ENCODE data around the gene SLC8A1.

Gene SLC8A1

DNA sequence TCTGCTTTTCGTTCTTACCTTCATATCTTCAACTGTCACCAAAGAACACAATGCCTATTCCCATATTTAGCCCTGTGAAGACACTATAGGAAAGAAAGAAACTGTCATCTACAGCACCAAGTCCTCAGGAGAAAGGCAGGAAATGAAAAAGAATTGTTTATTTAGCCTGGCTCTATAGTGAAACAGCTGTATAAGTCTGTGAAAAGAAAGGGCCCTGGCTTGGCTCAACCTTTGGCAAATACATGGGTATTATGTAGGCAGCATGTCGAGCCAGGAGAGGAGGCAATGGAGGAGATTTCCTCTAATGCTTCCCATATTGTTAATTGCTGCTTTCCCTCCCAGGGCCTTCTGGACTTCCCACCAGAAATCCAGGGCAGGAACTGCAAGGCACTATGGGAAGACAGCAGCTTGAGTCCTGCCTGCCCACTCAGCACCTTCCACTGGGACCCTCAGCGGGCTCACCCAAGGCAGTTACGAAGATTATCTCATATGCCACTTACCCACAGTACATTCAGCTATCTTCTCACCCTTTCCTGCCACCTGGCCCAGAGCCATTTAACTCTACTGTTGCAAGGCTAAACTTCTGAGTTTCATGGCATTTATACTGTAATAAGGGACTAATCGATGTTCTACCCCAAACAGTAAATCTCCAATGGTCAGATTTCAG is 30.1 kb downstream of the SLC8A1 start:
- DNase-seq (ENCODE audit: insufficient read length, low spot score) = no peak
- FAIRE-seq = no peak
- no peak for TF ChIP-seq POLR2A (IDR thresholded peaks at IDR 0.05; ENCODE audit: low read depth, low read length)

DNA sequence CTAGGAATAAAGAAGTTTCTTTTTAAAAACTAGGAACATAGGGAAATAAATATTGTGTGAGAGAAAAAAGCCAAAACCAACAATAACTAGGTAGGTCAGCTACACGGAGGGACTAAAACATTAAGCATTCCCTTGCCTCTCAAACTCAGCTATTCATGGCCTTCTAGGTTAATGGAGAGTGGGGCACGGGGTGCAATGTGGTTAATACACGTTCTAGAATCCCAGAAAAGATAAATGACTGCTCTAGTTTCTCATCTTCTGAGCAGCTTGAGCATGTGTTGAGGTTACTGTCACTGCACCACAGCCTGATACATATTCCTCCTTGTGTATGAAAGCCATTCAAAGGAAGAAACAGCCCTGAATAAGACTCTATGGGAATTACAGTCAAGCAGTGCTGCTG is 31.4 kb downstream of the SLC8A1 start:
- FAIRE-seq = no peak
- no peak for TF ChIP-seq POLR2A (IDR thresholded peaks at IDR 0.05; ENCODE audit: low read depth, low read length)
- DNase-seq (ENCODE audit: insufficient read length, low spot score) = no peak

- DNase-seq (ENCODE audit: insufficient read length, low spot score) (no peak), FAIRE-seq (no peak)
- no peak for TF ChIP-seq POLR2A (IDR thresholded peaks at IDR 0.05; ENCODE audit: low read depth, low read length)
These were observed 32.5 kb downstream of the SLC8A1 start for GRCh38 chr2:40419364-40419762.

DNA sequence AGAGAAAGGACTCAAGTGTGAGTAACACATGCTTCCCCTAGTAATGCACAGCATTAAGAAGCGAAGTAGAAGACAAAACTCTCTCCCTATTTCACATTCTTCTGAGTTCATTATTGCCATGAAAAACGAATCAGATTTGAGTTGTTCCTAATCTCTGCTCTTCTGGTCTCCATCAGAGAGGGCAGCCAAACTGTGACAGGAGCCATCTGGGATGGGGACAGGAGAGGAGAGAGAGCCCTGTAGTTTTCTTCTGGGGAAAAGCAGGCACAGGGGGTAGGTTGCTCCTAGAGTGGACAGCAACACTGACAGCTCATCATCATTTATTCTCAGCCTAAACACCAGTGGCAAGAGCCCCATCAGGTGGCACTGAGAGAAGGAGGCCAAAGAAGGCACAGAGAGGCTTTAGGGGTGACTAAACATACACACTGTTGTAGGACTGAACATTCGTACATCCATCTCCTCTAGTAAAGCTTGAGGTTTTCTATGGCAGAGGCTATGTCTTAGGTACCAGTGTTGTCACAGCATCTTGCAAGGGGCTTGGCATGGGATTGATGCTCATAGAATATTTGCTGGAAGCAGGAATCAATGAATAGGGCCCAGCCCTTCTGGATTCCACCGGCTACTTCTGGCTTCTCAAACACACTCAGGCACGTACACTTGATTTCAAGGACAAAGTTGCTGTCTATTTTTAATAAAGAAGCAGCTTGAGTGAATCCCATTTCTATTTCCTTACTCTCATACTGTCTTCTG is 33.1 kb downstream of the SLC8A1 start:
- TF ChIP-seq POLR2A (IDR thresholded peaks at IDR 0.05; ENCODE audit: low read depth, low read length) = no peak
- FAIRE-seq = no peak
- no peak for DNase-seq (ENCODE audit: insufficient read length, low spot score)

DNA sequence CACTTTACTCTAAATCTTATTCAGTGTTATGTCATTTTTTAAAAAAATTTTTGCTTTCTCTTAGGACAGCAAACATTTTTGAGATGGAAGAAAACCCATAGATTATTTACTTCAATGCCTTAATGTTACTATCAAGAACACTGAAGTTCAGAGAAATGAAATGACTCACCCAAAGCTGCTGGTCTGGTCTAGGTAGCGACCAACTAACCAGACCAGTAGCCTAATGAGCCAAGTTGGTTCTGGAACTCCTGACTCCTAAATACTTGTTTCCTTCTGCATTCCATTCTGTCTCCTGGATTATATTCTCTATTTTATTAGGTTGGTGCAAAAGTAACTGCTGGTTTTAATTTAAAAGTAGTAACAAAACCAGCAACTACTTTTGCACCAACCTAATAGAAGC is 35.4 kb downstream of the SLC8A1 start:
- TF ChIP-seq POLR2A (IDR thresholded peaks at IDR 0.05; ENCODE audit: low read depth, low read length) = no peak
- DNase-seq (ENCODE audit: insufficient read length, low spot score) (no peak), FAIRE-seq (peak; percentile 11)

DNA sequence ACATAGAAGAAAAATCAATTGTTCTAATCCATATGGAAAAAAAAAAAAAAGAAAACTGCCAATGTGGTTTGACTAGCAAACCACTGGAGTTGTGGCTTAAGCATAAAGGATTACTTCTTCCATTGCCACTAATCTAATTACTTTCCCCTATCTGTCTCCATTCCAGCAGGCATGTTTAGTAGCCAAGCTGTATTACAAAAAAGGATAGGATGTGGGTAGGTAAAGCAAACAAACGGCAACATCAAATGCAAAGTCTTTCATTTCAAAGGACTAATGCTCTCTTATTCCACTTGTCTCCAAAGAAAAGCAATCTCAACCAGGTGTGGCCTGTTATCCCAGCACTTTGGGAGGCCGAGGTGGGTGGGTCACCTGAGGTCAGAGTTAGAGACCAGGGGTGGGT is 36.5 kb downstream of the SLC8A1 start:
- DNase-seq (ENCODE audit: insufficient read length, low spot score) = no peak
- FAIRE-seq = no peak
- no peak for TF ChIP-seq POLR2A (IDR thresholded peaks at IDR 0.05; ENCODE audit: low read depth, low read length)

- FAIRE-seq = peak; percentile 94
- no peak for TF ChIP-seq POLR2A (IDR thresholded peaks at IDR 0.05; ENCODE audit: low read depth, low read length)
- no peak for DNase-seq (ENCODE audit: insufficient read length, low spot score)
These were observed 39.4 kb downstream of the SLC8A1 start for GRCh38 chr2:40412456-40412855.

GRCh38 chr2:40410695-40411094 is 41.2 kb downstream of the SLC8A1 start:
- TF ChIP-seq POLR2A (IDR thresholded peaks at IDR 0.05; ENCODE audit: low read depth, low read length) = no peak
- FAIRE-seq (no peak), DNase-seq (ENCODE audit: insufficient read length, low spot score) (no peak)

DNA sequence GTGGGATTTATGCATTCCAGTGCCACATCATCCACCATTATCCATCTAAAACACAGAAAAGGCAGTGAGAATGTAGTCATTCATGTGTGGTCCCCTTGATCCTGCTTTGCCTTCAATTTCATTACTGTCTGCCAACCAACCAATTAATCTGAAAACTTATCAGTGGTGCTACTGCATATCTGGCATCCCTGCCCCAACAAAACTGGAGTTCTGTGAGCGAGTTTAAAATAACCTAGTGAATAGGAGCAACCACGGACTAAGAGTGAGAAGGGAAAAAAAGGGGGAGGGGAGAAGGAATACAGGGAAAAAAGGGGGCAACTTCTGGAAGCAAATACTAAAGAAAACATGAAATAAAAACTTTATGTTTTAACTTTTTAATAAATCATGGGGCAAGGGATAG is 42.2 kb downstream of the SLC8A1 start:
- FAIRE-seq (no peak), DNase-seq (ENCODE audit: insufficient read length, low spot score) (no peak)
- TF ChIP-seq POLR2A (IDR thresholded peaks at IDR 0.05; ENCODE audit: low read depth, low read length) = no peak

DNA sequence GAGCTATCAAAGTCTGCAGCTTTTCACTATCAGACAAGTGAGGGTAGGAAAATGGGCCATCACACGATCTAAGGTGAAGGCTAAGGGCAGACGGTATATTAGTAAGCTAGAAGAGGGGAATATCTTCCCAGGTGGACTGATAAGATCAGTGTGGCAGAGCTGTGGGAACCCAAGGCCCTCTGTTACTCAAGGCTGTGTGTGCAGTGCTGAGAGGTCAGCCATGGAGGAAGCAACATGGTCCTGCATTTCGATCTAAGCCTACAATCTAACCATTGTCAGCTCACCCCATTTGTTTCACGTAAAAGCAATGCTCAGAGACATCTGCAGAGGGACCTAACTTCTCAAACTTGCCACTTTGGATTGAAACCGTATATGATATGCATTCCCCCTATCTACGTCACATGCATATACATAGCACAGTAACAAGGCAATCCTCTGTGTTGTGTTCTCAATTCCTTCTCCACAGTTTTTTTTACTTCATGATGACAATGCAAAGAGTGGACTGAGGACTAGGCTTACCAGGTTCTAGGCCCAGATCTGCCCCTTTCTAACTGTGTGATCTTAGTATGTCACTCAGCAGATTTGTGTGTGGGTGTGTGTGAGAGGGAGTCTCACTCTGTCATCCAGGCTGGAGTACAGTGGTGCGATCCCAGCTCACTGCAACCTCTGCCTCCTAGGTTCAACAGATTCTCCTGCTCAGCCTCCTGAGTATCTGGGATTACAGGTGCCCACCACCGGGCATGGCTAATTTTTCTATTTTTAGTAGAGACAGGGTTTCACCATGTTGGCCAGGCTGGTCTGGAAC is 45.2 kb downstream of the SLC8A1 start:
- no peak for DNase-seq (ENCODE audit: insufficient read length, low spot score)
- TF ChIP-seq POLR2A (IDR thresholded peaks at IDR 0.05; ENCODE audit: low read depth, low read length) = no peak
- peak; percentile 52 for FAIRE-seq

GRCh38 chr2:40405465-40405864 is 46.4 kb downstream of the SLC8A1 start:
- no peak for TF ChIP-seq POLR2A (IDR thresholded peaks at IDR 0.05; ENCODE audit: low read depth, low read length)
- FAIRE-seq = peak; percentile 89
- DNase-seq (ENCODE audit: insufficient read length, low spot score) = no peak

DNA sequence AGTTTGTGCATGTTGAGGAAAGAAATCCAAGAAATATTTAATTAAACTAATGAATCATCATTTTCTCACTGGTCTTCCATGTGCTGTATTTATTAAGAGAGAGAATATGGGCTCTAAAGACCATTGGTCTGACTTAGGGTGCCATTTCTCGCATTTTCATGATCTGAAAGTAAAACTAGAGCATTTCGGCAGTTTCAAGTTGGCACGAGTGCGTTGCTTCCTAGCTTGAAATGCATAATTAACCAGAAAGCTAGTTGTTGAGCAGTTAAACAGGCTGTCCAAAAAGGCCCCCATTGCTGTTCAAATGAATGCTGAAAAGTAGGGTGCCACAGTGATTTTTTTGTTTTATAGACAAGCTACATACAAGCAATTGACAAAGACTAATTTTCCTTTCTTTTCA is 47.4 kb downstream of the SLC8A1 start:
- no peak for DNase-seq (ENCODE audit: insufficient read length, low spot score)
- TF ChIP-seq POLR2A (IDR thresholded peaks at IDR 0.05; ENCODE audit: low read depth, low read length) = no peak
- FAIRE-seq = no peak

DNA sequence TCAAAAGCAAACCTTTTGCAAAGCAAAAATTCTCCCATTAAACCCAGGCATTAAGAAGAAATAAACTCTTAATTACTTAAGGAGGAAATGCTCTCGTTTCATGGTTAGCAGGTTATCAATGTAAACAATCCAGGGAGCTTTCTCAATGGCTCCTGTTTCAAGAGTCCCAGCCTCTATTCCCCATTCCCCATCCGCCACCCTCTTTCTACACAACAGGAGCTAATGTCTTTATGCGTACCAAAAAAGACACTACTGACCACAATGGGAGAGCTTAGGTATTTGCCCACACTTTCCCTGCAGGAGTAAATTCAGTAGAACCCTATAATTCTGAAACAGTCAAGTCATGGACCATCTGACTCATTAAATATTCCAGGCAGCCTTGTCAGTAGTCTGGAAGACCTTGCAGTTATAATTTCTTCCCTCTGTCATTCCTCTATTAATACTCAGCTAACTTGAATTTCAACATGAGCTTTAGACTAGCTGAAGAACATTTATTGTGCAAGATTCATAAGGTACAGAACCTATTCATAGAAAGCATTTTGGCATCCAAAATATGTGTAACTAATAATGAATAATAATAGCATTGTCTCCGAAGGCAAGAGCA is 48.6 kb downstream of the SLC8A1 start:
- no peak for TF ChIP-seq POLR2A (IDR thresholded peaks at IDR 0.05; ENCODE audit: low read depth, low read length)
- no peak for DNase-seq (ENCODE audit: insufficient read length, low spot score)
- peak; percentile 72 for FAIRE-seq

- TF ChIP-seq POLR2A (IDR thresholded peaks at IDR 0.05; ENCODE audit: low read depth, low read length) = no peak
- FAIRE-seq (peak; percentile 100), DNase-seq (ENCODE audit: insufficient read length, low spot score) (no peak)
These were observed 50.0 kb downstream of the SLC8A1 start for GRCh38 chr2:40401896-40402295.

Measured in H54 (cell line).